ENCODE data around the gene LRBA.

LRBA gene

GRCh38 chr4:150875367-150875766, 139.7 kb downstream of the LRBA start:
- DNase-seq (ENCODE audit: low spot score) = no peak

- DNase-seq (ENCODE audit: low spot score) = no peak
Measured at GRCh38 chr4:150874338-150875226, 140.5 kb downstream of the LRBA start.

- peak; percentile 50 for DNase-seq (ENCODE audit: low spot score)
Measured at GRCh38 chr4:150867148-150867547, 147.9 kb downstream of the LRBA start.

- no peak for DNase-seq (ENCODE audit: low spot score)
Measured at GRCh38 chr4:150863456-150863855, 151.6 kb downstream of the LRBA start.

GRCh38 chr4:150862829-150863228, 152.3 kb downstream of the LRBA start:
- no peak for DNase-seq (ENCODE audit: low spot score)

GRCh38 chr4:150859453-150859852, 155.6 kb downstream of the LRBA start:
- DNase-seq (ENCODE audit: low spot score) = no peak

- DNase-seq (ENCODE audit: low spot score) = no peak
Measured at GRCh38 chr4:150855981-150856510, 159.0 kb downstream of the LRBA start.

- no peak for DNase-seq (ENCODE audit: low spot score)
Measured at GRCh38 chr4:150854600-150854999, 160.5 kb downstream of the LRBA start.

GRCh38 chr4:150853882-150854281, 161.2 kb downstream of the LRBA start:
- DNase-seq (ENCODE audit: low spot score) = no peak

GRCh38 chr4:150852216-150852615, 162.9 kb downstream of the LRBA start:
- no peak for DNase-seq (ENCODE audit: low spot score)

GRCh38 chr4:150849016-150849415, 166.1 kb downstream of the LRBA start:
- DNase-seq (ENCODE audit: low spot score) = no peak

- no peak for DNase-seq (ENCODE audit: low spot score)
Measured at GRCh38 chr4:150828159-150828558, 186.9 kb downstream of the LRBA start.

GRCh38 chr4:150827226-150827625, 187.9 kb downstream of the LRBA start:
- DNase-seq (ENCODE audit: low spot score) = no peak

GRCh38 chr4:150826306-150826705, 188.8 kb downstream of the LRBA start:
- no peak for DNase-seq (ENCODE audit: low spot score)

GRCh38 chr4:150822407-150822806, 192.7 kb downstream of the LRBA start:
- DNase-seq (ENCODE audit: low spot score) = no peak

- DNase-seq (ENCODE audit: low spot score) = no peak
Measured at GRCh38 chr4:150821641-150822040, 193.4 kb downstream of the LRBA start.

GRCh38 chr4:150820409-150820808, 194.7 kb downstream of the LRBA start:
- DNase-seq (ENCODE audit: low spot score) = no peak

- no peak for DNase-seq (ENCODE audit: low spot score)
Measured at GRCh38 chr4:150818661-150819060, 196.4 kb downstream of the LRBA start.

- DNase-seq (ENCODE audit: low spot score) = no peak
Measured at GRCh38 chr4:150817804-150818528, 197.1 kb downstream of the LRBA start.

GRCh38 chr4:150817017-150817416, 198.1 kb downstream of the LRBA start:
- no peak for DNase-seq (ENCODE audit: low spot score)

- DNase-seq (ENCODE audit: low spot score) = no peak
Measured at GRCh38 chr4:150816491-150816890, 198.6 kb downstream of the LRBA start.

- DNase-seq (ENCODE audit: low spot score) = no peak
Measured at GRCh38 chr4:150814873-150815272, 200.2 kb downstream of the LRBA start.
